Upper lobe of left lung (tissue), 4 donors: ENCODE results near the gene CES1.

Experiments used
- EP300 ChIP-seq, 4 donors: sonication (generic); formaldehyde crosslinking; IDR thresholded peaks; one replicate each; pipeline ENCODE4 v1.5.1; 2017; ENCODE audit warnings: antibody characterized with exemption in 4 of 4, control low read depth in 2 of 4
- POLR2A ChIP-seq, 4 donors: fragments of 450-650 bp; IDR thresholded peaks; one replicate each; pipeline ENCODE4 v1.5.1; 2016 to 2017; ENCODE audit warnings: antibody characterized with exemption in 4 of 4, mild to moderate bottlenecking in 2 of 4
- POLR2AphosphoS5 ChIP-seq, 2 donors: sonication (generic); formaldehyde crosslinking; IDR thresholded peaks; one replicate each; pipeline ENCODE4 v1.5.1; 2017; ENCODE audit warnings: antibody characterized with exemption in 2 of 2
- TF ChIP-seq, protein P1 (sequence below), 6 experiments: fragments of 450-650 bp in 4 of 6; fragments of 200-600 bp in 2 of 6; sonication (generic) in 2 of 6; IDR thresholded peaks; one replicate each; pipeline ENCODE4 v1.5.1; 2016 to 2019; ENCODE audit warnings: antibody characterized with exemption in 6 of 6

DNA sequence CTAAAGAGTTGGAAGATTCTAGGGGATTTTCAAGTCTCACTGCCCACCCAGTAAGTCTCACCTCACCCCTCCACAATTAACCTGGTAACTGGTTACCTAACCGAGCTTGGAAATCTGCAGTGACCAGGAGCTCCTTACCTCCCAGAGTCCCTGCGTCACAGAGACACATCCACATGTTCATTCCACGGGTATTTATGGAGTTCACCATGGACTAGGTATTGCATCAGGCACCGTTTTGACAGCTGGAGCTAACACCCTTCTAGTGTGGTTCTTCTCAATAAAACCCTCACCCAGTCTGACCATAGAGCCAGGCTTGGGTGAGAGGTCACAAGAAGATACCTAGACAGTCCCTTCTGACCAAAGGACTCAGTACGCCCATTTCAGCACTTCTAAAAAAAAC lies 40.2 kb upstream of the CES1 start:
- TF ChIP-seq POLR2A (IDR thresholded peaks at IDR 0.05) (no peak), EP300 (IDR thresholded peaks at IDR 0.05) (no peak), POLR2AphosphoS5 (IDR thresholded peaks at IDR 0.05) (no peak)
- TF ChIP-seq, protein P1, sequence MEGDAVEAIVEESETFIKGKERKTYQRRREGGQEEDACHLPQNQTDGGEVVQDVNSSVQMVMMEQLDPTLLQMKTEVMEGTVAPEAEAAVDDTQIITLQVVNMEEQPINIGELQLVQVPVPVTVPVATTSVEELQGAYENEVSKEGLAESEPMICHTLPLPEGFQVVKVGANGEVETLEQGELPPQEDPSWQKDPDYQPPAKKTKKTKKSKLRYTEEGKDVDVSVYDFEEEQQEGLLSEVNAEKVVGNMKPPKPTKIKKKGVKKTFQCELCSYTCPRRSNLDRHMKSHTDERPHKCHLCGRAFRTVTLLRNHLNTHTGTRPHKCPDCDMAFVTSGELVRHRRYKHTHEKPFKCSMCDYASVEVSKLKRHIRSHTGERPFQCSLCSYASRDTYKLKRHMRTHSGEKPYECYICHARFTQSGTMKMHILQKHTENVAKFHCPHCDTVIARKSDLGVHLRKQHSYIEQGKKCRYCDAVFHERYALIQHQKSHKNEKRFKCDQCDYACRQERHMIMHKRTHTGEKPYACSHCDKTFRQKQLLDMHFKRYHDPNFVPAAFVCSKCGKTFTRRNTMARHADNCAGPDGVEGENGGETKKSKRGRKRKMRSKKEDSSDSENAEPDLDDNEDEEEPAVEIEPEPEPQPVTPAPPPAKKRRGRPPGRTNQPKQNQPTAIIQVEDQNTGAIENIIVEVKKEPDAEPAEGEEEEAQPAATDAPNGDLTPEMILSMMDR (IDR thresholded peaks at IDR 0.05): no peak
